NCI-H1092 treated with DMSO at 0.1 percent for 48 hours (cell line): Measurements from ENCODE around the gene ACOX2.
A peak's percentile ranks its signal among the peaks of the same experiment; 100 is the strongest.

Source experiments
- DNase-seq: peaks from one replicate; lab custom pipeline; 2025; lab: John Stamatoyannopoulos, UW

The ACOX2 gene

DNA sequence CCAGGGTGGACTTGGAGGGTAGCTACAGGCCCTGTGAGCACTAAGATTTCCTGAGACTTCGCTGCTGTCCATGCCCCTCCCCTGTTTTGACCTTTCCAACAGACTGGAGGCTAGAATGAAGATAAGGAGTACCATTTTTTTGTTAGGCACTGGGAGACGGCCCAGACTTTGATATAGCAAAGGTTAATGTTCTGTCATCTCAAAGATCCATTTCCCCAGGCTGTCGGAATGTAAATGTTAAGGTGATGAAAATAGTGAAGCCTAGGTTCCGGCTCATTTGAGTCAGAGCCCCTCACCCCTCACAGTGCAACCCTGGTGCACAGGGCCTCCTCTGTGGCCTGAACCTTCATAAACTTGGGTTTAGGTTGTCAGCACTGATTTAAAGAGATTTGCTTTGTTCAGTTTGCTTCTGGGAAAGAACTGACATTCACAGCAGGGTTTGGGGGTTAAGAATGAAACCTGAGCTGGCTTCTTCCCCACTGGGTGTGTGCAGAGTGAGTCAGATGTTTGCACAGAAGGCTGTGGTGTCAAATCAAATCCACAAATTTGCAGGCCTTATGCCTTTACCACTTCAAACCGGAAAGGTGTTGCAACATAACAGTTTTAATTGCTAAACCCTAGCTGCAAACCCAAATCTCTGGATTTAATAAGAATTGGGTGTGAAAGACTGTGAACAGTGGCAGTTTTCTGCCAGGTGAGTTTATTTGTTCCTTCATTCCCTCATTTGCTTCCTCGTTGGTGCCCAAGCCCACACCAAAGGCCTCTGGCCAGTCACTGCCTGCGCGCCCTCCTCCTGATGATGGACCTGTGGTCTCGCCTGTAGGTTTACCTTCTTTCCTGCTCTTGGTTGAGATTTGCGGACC, 65.7 kb downstream of the ACOX2 start:
- DNase-seq, result peak; percentile 80

DNA sequence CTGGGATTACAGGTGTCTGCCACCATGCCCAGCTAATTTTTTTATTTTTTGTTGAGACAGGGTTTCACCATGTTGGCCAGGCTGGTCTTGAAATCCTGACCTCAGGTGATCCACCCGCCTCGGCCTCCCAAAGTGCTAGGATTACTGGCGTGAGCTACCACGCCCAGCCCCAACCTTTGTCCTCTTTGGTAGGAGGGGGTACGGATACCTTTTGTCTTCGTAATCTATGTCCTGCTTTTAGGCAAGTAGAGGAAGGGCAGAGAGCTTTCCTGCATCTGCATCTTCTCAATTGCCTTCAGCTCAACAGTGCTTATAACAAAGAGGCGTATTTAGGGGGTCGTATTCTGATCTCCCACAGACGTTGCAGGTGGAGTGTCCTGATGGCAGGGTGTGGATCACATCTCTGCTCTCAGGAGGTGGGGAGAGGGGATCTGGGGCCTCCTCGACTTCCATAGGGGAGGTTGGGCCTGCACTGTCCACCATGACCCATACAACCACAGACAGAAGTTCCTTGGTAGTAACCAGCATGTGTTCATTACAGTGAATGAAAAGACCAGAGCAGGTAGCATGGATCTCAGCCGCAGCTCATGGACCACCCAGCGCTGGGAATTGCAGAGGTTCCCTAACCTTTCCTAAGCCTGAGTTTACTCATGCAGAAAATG, 66.5 kb downstream of the ACOX2 start:
- no peak for DNase-seq

DNA sequence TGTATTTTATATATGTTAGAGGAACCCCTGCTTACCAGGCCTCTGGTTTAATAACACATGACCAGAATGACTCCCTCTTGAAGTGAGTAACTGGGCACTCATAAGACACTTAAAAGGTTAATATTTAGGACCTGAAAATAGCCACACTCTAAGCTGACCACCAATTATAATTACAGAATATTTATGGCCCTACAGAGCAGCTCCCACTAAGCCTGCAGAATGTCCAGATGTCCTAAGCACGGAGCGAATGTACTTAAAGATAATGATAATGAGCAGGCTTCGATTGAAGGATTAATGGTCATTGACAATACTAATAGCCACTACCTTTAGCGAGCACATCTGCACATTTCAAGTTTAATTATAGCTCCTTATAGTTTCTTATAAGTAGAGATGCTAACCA, 67.9 kb downstream of the ACOX2 start:
- DNase-seq, result no peak

DNA sequence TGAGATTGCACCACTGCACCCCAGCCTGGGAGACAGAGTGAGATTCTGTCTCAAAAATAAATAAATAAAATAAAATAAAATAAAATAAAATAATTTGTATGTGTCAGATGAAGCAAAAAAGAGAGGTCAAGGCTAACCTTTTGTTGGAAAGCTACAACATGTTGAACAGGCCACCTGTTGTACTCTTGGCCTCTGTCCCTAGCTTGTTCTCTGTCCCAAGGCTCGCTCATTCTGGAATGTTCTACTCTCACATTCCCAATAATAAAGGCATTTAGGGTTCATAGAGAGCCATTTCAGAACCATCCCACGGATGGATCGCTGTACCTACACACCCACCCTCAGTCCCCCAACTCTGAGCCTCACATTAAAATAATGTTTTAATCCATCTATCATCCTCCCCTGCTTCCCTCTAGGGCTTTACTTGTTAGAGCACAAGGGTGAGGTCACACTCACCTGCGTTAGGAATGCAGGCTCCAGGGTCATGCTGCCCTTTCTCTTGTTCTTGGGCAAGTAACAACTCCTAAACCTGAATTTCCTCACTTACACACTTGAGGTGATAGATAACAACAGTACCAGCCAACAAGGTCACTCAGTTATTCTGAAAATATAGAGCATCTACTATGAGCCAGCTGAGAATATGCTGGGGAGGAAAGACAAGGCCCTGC, 70.0 kb downstream of the ACOX2 start:
- DNase-seq, result no peak

DNA sequence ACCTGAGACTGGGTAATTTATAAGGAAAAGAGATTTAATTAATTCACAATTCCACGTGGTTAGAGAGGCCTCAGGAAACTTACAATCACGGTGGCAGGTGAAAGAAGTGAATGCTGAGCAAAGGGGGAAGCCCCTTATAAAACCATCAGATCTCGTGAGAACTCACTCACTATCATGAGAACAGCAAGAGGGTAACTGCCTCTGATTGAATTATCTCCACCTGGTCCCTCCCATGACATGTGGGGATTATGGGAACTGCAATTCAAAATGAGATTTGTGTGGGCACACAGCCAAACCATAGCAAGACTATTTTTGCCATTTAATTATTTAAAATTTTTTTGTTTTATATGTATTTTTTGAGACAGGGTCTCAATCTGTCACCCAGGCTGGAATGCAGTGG, 72.1 kb downstream of the ACOX2 start:
- no peak for DNase-seq

DNA sequence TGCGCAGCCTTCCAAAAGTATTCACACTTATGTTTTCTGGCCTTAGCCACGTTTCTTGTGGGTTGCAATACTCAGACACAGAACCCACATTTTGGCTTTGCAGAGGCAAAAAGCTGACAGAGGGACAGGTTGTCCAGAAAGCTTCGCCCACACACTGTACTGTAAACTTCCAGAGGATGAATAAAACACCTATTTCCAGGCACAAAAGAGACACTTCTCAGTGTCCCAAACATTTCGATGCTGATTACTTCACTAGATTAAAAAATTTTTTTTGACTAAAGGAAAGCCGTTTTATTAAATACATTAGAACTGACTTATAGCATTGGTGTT, 73.1 kb downstream of the ACOX2 start:
- no peak for DNase-seq

DNA sequence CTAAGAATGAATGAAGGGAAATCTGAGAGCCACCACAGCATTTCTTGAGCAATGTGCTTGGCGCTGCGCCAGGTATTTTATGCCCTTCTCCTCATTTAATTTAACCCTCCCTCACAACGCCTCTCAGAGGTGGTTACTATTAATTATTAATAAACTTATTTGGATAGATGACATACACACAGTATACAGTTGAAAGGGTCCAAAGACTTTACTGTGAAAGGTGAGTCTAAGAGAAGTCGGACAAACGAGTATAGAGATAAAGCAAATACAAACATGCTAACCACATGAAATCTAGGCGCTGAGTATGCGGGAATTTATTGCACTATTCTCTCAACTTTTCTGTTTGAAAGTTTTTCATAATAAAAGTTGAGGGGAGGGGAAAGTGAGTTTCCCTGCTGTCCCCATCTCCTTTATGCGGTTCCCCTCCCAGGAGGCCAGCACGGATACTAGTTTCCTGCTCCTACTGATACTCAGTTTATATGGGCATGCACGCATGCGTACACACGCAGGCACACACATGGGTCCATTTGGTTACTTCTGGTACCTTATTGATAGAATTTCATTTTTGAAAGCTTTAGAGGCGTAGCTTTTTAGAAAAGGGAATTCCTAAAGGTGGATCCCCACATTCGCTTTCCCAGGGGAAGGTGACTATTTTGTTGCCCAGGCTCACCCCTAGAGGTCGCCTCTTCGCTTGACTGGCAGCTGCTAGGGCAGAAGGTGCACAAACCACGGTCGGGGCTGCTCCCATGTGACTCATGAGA, 73.6 kb downstream of the ACOX2 start:
- peak; percentile 51 for DNase-seq

DNA sequence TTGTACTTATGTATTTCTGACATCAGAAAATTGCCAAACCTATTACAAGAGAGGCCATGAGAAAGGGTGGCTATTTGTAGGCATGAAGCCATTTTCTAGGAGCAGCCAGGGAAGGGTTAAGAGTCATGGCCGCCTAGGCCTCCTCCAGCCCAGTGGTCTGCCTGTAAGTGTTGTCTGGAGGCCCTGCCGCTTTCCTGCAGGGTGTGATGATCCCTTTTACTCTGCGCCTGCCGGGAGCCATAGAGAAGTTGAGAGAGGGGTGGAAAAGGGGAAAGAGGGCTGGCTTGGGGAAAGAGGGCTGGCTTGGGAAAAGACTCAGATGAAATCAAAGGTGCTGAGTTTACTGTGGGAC, 74.2 kb downstream of the ACOX2 start:
- no peak for DNase-seq

DNA sequence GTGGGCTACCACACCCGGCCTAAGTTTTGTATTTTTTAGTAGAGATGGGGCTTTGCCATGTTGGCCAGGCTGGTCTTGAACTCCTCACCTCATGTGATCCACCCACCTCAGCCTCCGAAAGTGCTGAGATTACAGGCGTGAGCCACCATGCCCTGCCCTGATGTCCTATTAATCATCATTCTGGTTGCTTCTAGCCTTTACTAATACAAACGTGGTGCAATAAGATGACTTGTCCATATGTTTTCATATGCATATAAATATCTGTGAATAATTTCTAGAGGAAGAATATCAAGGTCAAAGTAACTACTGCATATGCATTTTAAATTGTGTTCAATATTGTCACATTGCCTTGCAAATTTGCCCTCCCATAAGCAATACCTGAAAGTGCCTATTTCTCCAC, 77.8 kb downstream of the ACOX2 start:
- DNase-seq, result no peak
